HEK293 (cell line): Measurements from ENCODE around the gene STIM1.

ENCODE experiments used
- CTCF ChIA-PET: fragments of 350-600 bp; formaldehyde crosslinking; extraction: SDS; loops from one replicate; lab custom pipeline; 2021; ENCODE audit warnings: antibody characterized with exemption; lab: Yijun Ruan, JAX
- POLR2A ChIA-PET: fragments of 300-600 bp; formaldehyde crosslinking; extraction: SDS; loops from one replicate; lab custom pipeline; 2020; ENCODE audit warnings: antibody characterized with exemption, inconsistent platforms; lab: Yijun Ruan, JAX
- H3K27ac ChIP-seq: fragments of 200-500 bp; sonication (Bioruptor generic); 2 replicates; pipeline ENCODE4 v1.5.1; 2014; ENCODE audit warnings: low read depth, low read length, control low read depth, inconsistent platforms; ENCODE audit errors: extremely low read depth
- H3K36me3 ChIP-seq, 2 experiments: fragments of 200-500 bp in 1 of 2; sonication (Bioruptor generic) in 1 of 2; 1 replicate in 1 of 2; 2 replicates in 1 of 2; pipeline ENCODE4 v1.5.1; 2014 to 2017; ENCODE audit warnings: inconsistent platforms in 2 of 2, low read length in 2 of 2; ENCODE audit not compliant: control insufficient read depth in 2 of 2, insufficient read depth in 1 of 2
- H3K4me1 ChIP-seq: fragments of 200-500 bp; sonication (Bioruptor generic); 2 replicates; pipeline ENCODE4 v1.5.1; 2014; ENCODE audit warnings: mild to moderate bottlenecking, low read length, inconsistent platforms; ENCODE audit not compliant: control insufficient read depth, insufficient read depth
- H3K4me3 ChIP-seq: 2 replicates; pipeline ENCODE4 v1.5.1; 2011; ENCODE audit warnings: low read depth, mild to moderate bottlenecking, control low read depth, low read length, moderate library complexity
- H3K9me3 ChIP-seq: fragments of 200-500 bp; sonication (Bioruptor generic); 2 replicates; pipeline ENCODE4 v1.5.1; 2014; ENCODE audit warnings: low read depth, low read length, inconsistent platforms; ENCODE audit not compliant: control insufficient read depth, insufficient read depth
- GLI2 ChIP-seq: fragments of 450-650 bp; formaldehyde crosslinking; IDR thresholded peaks from 2 replicates; pipeline ENCODE4; 2017; ENCODE audit warnings: missing biosample characterization, missing genetic modification characterization, low read depth, borderline replicate concordance
- SALL2 ChIP-seq: fragments of 450-650 bp; formaldehyde crosslinking; IDR thresholded peaks from 2 replicates; pipeline ENCODE4 v1.5.0; 2017; ENCODE audit warnings: missing biosample characterization, mild to moderate bottlenecking, missing genetic modification characterization, borderline replicate concordance
- YY2 ChIP-seq: fragments of 450-650 bp; formaldehyde crosslinking; IDR thresholded peaks from 2 replicates; pipeline ENCODE4 v1.5.1; 2016; ENCODE audit warnings: missing biosample characterization, missing genetic modification characterization
- ZBTB44 ChIP-seq: fragments of 450-650 bp; IDR thresholded peaks from 2 replicates; pipeline ENCODE4 v1.5.1; 2018; ENCODE audit warnings: missing biosample characterization, mild to moderate bottlenecking, missing genetic modification characterization
- ZFP69B ChIP-seq: fragments of 450-650 bp; formaldehyde crosslinking; IDR thresholded peaks from 2 replicates; pipeline ENCODE4 v1.5.1; 2016; ENCODE audit warnings: missing biosample characterization, missing genetic modification characterization
- ZNF112 ChIP-seq: fragments of 450-650 bp; formaldehyde crosslinking; IDR thresholded peaks from 2 replicates; pipeline ENCODE4 v1.5.0; 2017; ENCODE audit warnings: missing biosample characterization, missing genetic modification characterization
- ZNF362 ChIP-seq: fragments of 450-650 bp; formaldehyde crosslinking; IDR thresholded peaks from 2 replicates; pipeline ENCODE4 v1.5.1; 2016; ENCODE audit warnings: missing biosample characterization, missing genetic modification characterization
- ZNF404 ChIP-seq: fragments of 450-650 bp; formaldehyde crosslinking; IDR thresholded peaks from 2 replicates; pipeline ENCODE4 v1.5.1; 2017; ENCODE audit warnings: missing biosample characterization, missing genetic modification characterization
- ZNF510 ChIP-seq: fragments of 450-650 bp; formaldehyde crosslinking; IDR thresholded peaks from 2 replicates; pipeline ENCODE4 v1.5.1; 2018; ENCODE audit warnings: mild to moderate bottlenecking, missing genetic modification characterization, missing biosample characterization; ENCODE audit not compliant: insufficient replicate concordance
- ZNF518A ChIP-seq: fragments of 450-650 bp; formaldehyde crosslinking; conservative IDR thresholded peaks from 2 replicates; pipeline ENCODE4 v1.5.1; 2016; ENCODE audit warnings: low read depth, missing biosample characterization, missing genetic modification characterization
- ZNF596 ChIP-seq: fragments of 450-650 bp; IDR thresholded peaks from 2 replicates; pipeline ENCODE4 v1.5.0; 2018; ENCODE audit warnings: missing biosample characterization, mild to moderate bottlenecking, missing genetic modification characterization, moderate library complexity
- TF ChIP-seq, protein P1 (sequence below): fragments of 450-650 bp; formaldehyde crosslinking; IDR thresholded peaks from 2 replicates; pipeline ENCODE4 v1.5.1; 2016; ENCODE audit warnings: missing biosample characterization, missing genetic modification characterization, borderline replicate concordance
- TF ChIP-seq, protein P2 (sequence below): fragments of 450-650 bp; formaldehyde crosslinking; IDR thresholded peaks from 2 replicates; pipeline ENCODE4; 2016; ENCODE audit warnings: missing biosample characterization, missing genetic modification characterization
- TF ChIP-seq, protein P3 (sequence below): fragments of 450-650 bp; formaldehyde crosslinking; IDR thresholded peaks from 2 replicates; pipeline ENCODE4 v1.5.1; 2016; ENCODE audit warnings: missing biosample characterization, missing genetic modification characterization, borderline replicate concordance

Gene STIM1

DNA sequence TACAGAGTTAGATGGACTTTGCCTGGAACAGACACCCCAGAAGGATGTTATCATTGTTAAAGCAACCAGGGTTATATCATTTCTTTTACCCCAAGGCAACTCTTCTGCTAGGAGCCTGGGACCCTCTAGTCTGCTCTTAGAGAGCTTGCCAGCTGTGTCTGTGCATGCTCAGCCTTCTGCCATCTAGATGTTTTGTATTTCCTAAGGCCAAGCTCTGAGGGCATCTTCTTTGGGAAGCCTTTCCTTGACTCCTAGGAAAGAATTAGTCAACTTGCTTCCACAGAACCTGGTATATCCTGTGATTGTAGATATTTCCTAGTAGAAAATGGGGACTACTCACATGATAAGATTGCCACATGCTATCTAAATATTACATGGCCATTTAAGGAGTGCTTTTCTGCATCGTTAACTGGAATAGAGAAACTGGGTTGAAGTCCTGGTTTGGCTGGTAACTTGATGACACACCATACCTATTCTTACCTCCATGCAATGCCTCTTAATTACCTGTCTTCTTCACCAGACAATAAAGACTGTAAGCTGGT, 87.6 kb downstream of the STIM1 start (continued):
- TF ChIP-seq ZNF518A (tag by site-specific recombination) (no peak), ZFP69B (no peak), ZNF510 (no peak), SALL2 (tag by site-specific recombination) (no peak), GLI2 (no peak)

GRCh38 chr11:3944198-3944597, 88.7 kb downstream of the STIM1 start:
- Histone ChIP-seq H3K4me1 (peaks cover 5% of the 10 kb centered on the region), H3K27ac (no peak overlapping the region), H3K9me3 (no peaks in the 10 kb centered on the region), H3K4me3 (no peak overlapping the region), H3K36me3 (no peaks in the 10 kb centered on the region)
- CTCF ChIA-PET: no interaction called here
- POLR2A ChIA-PET: no interaction called here
- no peak for TF ChIP-seq ZNF404 (tag by site-specific recombination)
- TF ChIP-seq, protein P1, sequence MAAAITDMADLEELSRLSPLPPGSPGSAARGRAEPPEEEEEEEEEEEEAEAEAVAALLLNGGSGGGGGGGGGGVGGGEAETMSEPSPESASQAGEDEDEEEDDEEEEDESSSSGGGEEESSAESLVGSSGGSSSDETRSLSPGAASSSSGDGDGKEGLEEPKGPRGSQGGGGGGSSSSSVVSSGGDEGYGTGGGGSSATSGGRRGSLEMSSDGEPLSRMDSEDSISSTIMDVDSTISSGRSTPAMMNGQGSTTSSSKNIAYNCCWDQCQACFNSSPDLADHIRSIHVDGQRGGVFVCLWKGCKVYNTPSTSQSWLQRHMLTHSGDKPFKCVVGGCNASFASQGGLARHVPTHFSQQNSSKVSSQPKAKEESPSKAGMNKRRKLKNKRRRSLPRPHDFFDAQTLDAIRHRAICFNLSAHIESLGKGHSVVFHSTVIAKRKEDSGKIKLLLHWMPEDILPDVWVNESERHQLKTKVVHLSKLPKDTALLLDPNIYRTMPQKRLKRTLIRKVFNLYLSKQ (tag by site-specific recombination): no peak

GRCh38 chr11:3946455-3947017, 91.1 kb downstream of the STIM1 start:
- no peak overlapping the region for H3K4me3 ChIP-seq
- ChIA-PET CTCF (interaction anchor here (1.8 kb wide), 1 partner anchor 92 kb away, joined by 7 read pairs; no protein-coding TSS in a partner anchor), POLR2A (no interaction called here)
- no peaks in the 10 kb centered on the region for H3K9me3 ChIP-seq
- peaks cover 5% of the 10 kb centered on the region for H3K4me1 ChIP-seq
- H3K27ac ChIP-seq: no peak overlapping the region
- no peaks in the 10 kb centered on the region for H3K36me3 ChIP-seq
- no peak for TF ChIP-seq ZNF362 (tag by site-specific recombination)
- TF ChIP-seq, protein P2, sequence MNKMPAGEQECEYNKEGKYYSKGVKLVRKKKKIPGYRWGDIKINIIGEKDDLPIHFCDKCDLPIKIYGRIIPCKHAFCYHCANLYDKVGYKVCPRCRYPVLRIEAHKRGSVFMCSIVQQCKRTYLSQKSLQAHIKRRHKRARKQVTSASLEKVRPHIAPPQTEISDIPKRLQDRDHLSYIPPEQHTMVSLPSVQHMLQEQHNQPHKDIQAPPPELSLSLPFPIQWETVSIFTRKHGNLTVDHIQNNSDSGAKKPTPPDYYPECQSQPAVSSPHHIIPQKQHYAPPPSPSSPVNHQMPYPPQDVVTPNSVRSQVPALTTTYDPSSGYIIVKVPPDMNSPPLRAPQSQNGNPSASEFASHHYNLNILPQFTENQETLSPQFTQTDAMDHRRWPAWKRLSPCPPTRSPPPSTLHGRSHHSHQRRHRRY: no peak
- no peak for TF ChIP-seq ZBTB44 (tag by site-specific recombination)
- TF ChIP-seq ZNF112 (tag by site-specific recombination): no peak
- TF ChIP-seq ZNF596 (tag by site-specific recombination): no peak
- TF ChIP-seq, protein P3, sequence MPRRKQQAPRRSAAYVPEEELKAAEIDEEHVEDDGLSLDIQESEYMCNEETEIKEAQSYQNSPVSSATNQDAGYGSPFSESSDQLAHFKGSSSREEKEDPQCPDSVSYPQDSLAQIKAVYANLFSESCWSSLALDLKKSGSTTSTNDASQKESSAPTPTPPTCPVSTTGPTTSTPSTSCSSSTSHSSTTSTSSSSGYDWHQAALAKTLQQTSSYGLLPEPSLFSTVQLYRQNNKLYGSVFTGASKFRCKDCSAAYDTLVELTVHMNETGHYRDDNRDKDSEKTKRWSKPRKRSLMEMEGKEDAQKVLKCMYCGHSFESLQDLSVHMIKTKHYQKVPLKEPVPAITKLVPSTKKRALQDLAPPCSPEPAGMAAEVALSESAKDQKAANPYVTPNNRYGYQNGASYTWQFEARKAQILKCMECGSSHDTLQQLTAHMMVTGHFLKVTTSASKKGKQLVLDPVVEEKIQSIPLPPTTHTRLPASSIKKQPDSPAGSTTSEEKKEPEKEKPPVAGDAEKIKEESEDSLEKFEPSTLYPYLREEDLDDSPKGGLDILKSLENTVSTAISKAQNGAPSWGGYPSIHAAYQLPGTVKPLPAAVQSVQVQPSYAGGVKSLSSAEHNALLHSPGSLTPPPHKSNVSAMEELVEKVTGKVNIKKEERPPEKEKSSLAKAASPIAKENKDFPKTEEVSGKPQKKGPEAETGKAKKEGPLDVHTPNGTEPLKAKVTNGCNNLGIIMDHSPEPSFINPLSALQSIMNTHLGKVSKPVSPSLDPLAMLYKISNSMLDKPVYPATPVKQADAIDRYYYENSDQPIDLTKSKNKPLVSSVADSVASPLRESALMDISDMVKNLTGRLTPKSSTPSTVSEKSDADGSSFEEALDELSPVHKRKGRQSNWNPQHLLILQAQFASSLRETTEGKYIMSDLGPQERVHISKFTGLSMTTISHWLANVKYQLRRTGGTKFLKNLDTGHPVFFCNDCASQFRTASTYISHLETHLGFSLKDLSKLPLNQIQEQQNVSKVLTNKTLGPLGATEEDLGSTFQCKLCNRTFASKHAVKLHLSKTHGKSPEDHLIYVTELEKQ: no peak
- no peak for TF ChIP-seq YY2 (tag by site-specific recombination)
